Panc1 (cell line): Measurements from ENCODE around the gene ZNF761. TPM values are rescaled to one million over a fixed set of nuclear protein-coding genes. Genes with fewer than 3 reads are reported as not detected.

Source experiments
- total RNA-seq: library from RNA; stranded (reverse); gene quantifications from one replicate; pipeline ENCODE4 v1.2.1, GENCODE V29; 2021; ENCODE audit not compliant: unreplicated experiment

Gene ZNF761
- total RNA-seq, 1 experiment from 2014 or later: 21.8 TPM

Other genes with a start within 250 kb of the ZNF761 start
- gene ZNF665, start 238.6 kb upstream of the ZNF761 start, total RNA-seq: 7.0 TPM
- gene ZNF677, start 177.1 kb upstream of the ZNF761 start, total RNA-seq: 32.8 TPM
- gene VN1R2, start 173.7 kb upstream of the ZNF761 start, total RNA-seq: not detected
- not detected for gene VN1R4, start 164.3 kb upstream of the ZNF761 start, total RNA-seq
- 12.3 TPM for gene ZNF845, start 98.2 kb upstream of the ZNF761 start, total RNA-seq
- gene ZNF525, start 66.3 kb upstream of the ZNF761 start, total RNA-seq: 23.4 TPM
- gene ZNF765, start 36.8 kb upstream of the ZNF761 start, total RNA-seq: 15.3 TPM
- gene ZNF813, start 35.7 kb downstream of the ZNF761 start, total RNA-seq: 9.6 TPM
- 25.0 TPM for gene ZNF331, start 106.2 kb downstream of the ZNF761 start, total RNA-seq
- not detected for gene DPRX, start 200.0 kb downstream of the ZNF761 start, total RNA-seq